GM19025 (cell line): ENCODE data around the gene DOCK11.
A peak's percentile ranks its signal among the peaks of the same experiment; 100 is the strongest.
"Not testable (repeated sequence)": the region's sequence is repeated elsewhere in the genome, so short reads cannot be mapped to it uniquely, and the experiment has no call there.

ENCODE experiments used
- ATAC-seq: cut with Tn5 transposase; IDR thresholded peaks from one replicate; pipeline ENCODE4 v1.9.1; 2021; ENCODE audit warnings: mild to moderate bottlenecking, low read depth, moderate library complexity; ENCODE audit not compliant: unreplicated experiment

DOCK11 gene

DNA sequence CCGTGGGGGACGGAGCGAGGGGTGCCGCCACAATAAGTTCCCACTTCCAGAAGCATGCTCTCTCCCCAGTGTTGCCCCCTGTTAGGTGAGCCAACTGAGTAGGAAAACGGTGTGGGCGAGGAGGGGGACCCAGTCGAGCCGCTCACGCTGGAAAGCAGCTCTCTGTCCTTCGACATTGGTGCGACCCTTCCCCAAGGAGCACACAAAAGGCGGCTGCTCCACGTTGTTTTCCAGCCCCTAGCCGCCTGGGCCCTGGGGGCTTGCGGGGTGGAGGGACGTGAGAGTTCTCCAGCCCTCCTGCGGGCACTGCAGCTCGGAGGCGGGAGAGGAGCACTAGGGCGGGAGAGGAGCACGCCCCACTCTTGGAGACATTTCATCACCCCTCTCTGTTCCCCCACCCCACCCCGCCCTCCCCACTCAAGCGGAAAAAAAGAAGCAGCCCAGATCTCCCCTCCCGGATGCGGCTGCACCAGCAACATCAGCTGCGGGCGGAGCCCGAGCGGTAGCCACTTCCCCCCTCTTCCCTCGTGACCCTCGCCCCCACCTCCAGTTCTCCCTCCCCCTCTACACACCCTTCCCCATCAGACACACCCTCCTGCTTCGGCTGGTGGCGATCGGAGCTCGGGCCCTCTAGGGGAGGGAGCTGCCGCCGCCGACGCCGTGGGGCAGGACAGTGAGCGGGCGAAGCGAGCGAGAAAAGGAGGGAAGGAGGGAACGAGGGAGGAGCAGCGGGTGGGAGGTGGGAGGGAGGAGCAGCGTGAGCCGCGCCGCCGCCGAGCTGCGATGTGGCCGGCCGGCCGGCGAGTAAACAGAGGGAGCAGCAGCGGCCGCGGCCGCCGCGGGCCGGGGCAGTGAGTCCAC, at the start of gene DOCK11:
TSS of gene DOCK11 (plus strand) at position 755 of the 861 bp plus-strand sequence. CDS start 157 bp downstream, outside the sequence.
- peak; percentile 64 for ATAC-seq

DNA sequence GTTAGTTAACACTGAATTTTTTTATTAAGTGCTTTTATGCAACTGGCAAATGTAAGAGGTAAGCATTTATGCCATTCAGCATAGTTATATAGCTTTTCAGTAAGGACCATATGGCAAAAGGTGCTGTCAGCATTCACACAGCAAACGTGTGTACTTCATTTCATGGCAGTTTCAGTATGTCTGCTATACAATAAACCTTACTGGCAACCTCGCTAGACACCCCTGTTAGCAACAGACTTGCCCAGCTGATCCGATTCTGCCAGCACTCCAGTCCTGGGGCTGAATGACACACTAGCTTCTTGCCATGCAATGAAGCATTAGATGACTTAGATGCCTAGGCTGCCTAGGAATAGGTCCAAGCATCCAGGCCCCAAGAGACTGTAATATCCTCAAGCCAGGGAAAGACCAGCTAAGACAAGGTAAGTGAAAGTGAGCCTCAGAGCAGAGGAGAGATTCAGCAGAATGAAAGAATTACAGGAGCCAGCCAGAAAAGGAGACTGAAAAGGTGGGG, 47.3 kb upstream of the DOCK11 start:
- ATAC-seq: no peak

GRCh38 chrX:118455013-118455412, 40.6 kb upstream of the DOCK11 start:
- no peak for ATAC-seq

DNA sequence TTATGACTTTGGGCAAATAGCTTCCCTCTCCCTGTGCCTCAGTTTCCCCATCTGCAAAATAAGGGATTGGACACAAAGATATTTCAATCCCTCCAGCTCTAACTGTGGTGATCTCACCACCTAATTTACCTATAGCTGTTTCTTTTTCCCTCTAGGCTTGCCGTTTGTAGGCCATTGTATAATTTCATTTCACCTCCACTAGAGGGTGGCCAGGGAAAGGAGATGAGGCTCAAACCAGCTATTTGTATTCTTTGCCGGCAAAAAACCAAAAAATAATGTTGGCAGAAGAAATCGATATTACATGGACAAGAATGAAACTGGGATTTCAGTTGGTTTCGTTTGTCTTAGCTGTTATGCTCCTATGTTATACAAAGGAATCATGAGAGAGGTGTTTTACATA, 36.1 kb upstream of the DOCK11 start:
- ATAC-seq: no peak

DNA sequence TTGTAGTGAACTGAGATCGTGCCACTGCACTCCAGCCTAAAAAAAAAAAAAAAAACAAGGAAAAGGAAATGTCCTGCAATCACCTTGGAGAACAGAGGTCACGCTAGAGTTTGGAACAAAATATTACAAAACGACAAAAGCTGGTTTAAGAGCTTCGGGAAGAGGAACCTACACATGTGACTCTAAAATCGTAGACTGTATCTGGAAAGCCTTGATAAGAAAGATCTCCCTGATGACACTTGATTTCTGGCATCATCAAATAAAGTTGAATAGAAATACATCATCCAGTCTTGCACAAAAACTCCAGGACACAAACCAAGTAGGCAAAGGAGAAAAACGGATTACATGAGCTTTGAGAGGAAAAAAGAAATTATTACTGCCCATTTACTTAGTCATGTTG, 31.1 kb upstream of the DOCK11 start:
- no peak for ATAC-seq

GRCh38 chrX:118468122-118468521, 27.5 kb upstream of the DOCK11 start:
- no peak for ATAC-seq

- ATAC-seq: not testable (repeated sequence)
These were observed 24.8 kb upstream of the DOCK11 start for GRCh38 chrX:118470721-118471347.

DNA sequence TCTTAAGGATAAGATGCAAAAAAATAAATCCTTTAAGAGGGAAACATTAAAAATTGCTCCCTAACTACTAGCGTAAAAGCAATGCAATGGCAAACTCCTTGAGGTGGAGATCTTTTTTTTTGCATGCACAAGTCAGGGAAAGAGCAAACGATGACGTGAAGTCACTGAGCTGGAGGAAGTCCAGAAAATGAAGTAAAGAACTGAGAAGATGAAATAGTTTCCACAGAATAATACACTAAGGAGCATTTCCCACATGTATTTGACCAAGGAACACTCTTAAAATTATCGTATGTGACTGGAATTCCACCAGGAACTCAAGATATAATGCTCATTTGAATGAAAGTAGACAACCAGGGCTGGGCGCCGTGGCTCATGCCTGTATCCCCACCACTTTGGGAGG, 21.0 kb upstream of the DOCK11 start:
- no peak for ATAC-seq

- ATAC-seq: no peak
These were observed 19.7 kb upstream of the DOCK11 start for GRCh38 chrX:118475903-118476302.

DNA sequence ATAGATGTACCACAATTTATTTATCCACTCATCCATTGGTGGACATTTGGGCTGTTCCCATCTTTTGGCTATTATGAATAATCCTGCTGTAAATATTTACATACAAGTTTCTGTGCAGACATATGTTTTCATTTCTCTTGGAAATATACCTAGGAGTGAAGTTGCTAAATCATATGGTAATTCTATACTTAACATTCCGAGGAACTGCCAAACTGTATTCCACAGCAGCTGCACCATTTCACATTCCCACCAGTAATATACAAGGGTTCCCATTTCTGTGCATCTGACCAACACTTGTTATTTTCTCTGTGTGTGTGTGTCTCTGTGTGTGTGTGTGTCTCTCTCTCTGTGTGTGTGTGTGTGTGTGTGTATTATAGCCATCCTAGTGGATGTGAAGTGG, 15.4 kb upstream of the DOCK11 start:
- no peak for ATAC-seq

GRCh38 chrX:118482384-118482783, 13.2 kb upstream of the DOCK11 start:
- not testable (repeated sequence) for ATAC-seq

- ATAC-seq: no peak
These were observed 11.3 kb upstream of the DOCK11 start for GRCh38 chrX:118484216-118484903.

- ATAC-seq: not testable (repeated sequence)
These were observed 8.9 kb upstream of the DOCK11 start for GRCh38 chrX:118486693-118487092.

GRCh38 chrX:118493016-118493415, 2.6 kb upstream of the DOCK11 start:
- ATAC-seq: no peak

DNA sequence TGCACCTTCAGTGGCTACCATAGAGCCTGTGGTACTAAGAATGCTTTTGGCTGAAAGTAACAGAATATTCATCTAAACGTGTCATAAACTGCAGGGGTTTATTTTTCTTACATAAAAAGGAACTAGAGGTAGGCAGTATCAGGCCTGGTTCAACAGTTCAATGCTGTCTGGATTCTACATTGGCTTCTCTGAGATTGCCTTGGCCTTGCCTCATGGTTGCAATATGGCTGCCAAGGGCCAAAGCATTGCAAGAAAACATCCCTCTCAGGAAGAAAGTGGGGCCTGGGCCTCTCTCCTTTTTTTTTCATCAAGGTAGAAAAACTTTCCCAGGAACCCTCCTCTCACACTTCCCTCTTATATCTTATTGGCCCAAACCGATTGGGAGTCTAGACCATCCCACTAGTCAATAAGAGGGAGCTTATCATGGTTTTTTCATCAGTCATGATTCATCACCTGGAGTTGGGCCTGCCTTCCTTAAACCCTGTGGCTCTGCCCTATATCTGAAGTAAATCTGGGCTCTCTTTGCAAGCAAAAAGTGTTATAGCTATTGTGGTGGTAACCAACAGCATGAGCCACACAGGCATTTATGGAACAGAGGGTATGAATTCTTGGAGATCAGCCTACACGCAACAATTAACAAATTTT, 1.8 kb upstream of the DOCK11 start:
- no peak for ATAC-seq

GRCh38 chrX:118495958-118496762, 545 bp downstream of the DOCK11 start:
- ATAC-seq: peak; percentile 45

GRCh38 chrX:118496763-118497079, 1.1 kb downstream of the DOCK11 start:
- peak; percentile 4 for ATAC-seq

GRCh38 chrX:118497180-118497818, 1.7 kb downstream of the DOCK11 start:
- ATAC-seq: no peak

DNA sequence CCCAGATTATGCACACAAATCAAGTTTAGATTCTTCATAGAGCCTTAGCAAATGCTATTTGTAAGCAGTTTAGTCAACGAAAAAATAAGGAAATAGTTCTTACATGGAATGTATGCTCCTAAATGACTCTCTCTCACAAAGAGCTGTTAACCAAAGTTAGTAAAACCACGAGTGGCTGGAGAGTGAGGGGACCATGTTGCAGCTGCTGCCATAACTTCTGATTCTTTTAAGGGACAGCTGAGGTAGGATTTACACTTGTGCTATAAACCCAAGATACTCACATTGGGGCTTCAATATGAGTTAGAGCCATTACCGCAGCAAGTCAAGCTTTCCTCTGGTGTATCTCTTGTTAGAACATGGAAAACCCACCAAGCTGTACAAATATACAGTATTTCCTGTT, 2.7 kb downstream of the DOCK11 start:
- ATAC-seq: no peak
